ENCODE data around the gene XPO4. TPM values are rescaled to one million over a fixed set of nuclear protein-coding genes. Genes with fewer than 3 reads are reported as not detected.
"Not testable (repeated sequence)": the region's sequence is repeated elsewhere in the genome, so short reads cannot be mapped to it uniquely, and the experiment has no call there.

The XPO4 gene
- total and polyA plus RNA-seq, 4 experiments from 2014 or later, result 5.2 to 27.4 (median 17.3) TPM

- CTCF ChIA-PET (ENCODE audit: partially characterized antibody), result interaction anchor here (0.8 to 0.9 kb wide), 3 partner anchors 12 to 51 kb away, joined by 3 read pairs; no protein-coding TSS in a partner anchor
Observed at GRCh38 chr13:20873348-20873747, 29.2 kb downstream of the XPO4 start.

DNA sequence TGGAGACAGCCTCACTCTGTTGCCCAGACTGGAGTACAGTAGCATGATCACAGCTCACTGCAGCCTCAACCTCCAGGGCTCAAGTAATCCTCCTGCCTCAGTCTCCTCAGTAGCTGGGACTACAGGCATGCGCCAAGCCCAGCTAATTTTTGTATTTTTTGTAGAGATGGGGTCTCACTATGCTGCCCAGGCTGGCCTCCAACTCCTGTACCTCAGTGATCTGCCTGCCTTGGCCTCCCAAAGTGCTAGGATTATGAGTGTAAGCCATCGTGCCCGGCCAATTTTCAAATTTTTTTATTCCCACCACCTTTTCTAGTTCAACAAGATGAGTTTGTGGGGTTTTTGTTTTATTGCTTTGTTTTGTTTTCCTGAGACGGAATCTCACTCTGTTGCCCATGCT is 31.7 kb downstream of the XPO4 start:
- no peaks in the 10 kb centered on the region for H3K36me3 ChIP-seq (ENCODE audit: insufficient read depth, low read length)
- Mint-ChIP-seq H3K4me3 (no peak overlapping the region), H3K27ac (peak overlapping the region in 2 of 7 donors; percentile 48 to 52), H3K9me3 (no peaks in the 10 kb centered on the region), H3K36me3 (peaks cover 9 to 11% of the 10 kb centered on the region in 2 donors), H3K4me1 (peaks cover 22 to 33% (median 26%) of the 10 kb centered on the region in 4 donors), H3K27me3 (no peaks in the 10 kb centered on the region)
- intact Hi-C loops (cut with micrococcal nuclease), result no loop called here
- H3K4me3 ChIP-seq (ENCODE audit: low read length in 2 of 2), result no peak overlapping the region
- H3K4me1 ChIP-seq (ENCODE audit: insufficient read depth, low read length), result no peaks in the 10 kb centered on the region
- CTCF ChIA-PET (ENCODE audit: partially characterized antibody), result interaction anchor here (0.7 to 1.3 kb wide), 2 partner anchors 53 to 322 kb away, joined by 3 to 4 read pairs; no protein-coding TSS in a partner anchor
- DNase-seq, result no peak
- POLR2A ChIA-PET (ENCODE audit: partially characterized antibody), result no interaction called here
- H3K9me3 ChIP-seq (ENCODE audit: control insufficient read depth in 1 of 2, low read length in 2 of 2), result no peaks in the 10 kb centered on the region
- H3K27me3 ChIP-seq (ENCODE audit: insufficient read depth, low read length), result no peaks in the 10 kb centered on the region
- H3K27ac ChIP-seq (ENCODE audit: low read depth, low read length), result no peak overlapping the region

More at GRCh38 chr13:20873348-20873747, 29.2 kb downstream of the XPO4 start:
- H3K27ac Mint-ChIP-seq, result no peak overlapping the region
- DNase-seq, result no peak
- H3K4me3 Mint-ChIP-seq, result no peak overlapping the region
- H3K9me3 Mint-ChIP-seq, result no peaks in the 10 kb centered on the region
- peaks cover 17 to 40% (median 28%) of the 10 kb centered on the region in 4 donors for H3K4me1 Mint-ChIP-seq
- no peak overlapping the region for H3K27ac ChIP-seq (ENCODE audit: low read depth, low read length)
- H3K4me1 ChIP-seq (ENCODE audit: insufficient read depth, low read length), result no peaks in the 10 kb centered on the region
- intact Hi-C loops (cut with micrococcal nuclease), result no loop called here
- no peaks in the 10 kb centered on the region for H3K27me3 Mint-ChIP-seq
- H3K9me3 ChIP-seq (ENCODE audit: control insufficient read depth in 1 of 2, low read length in 2 of 2), result no peaks in the 10 kb centered on the region
- POLR2A ChIA-PET (ENCODE audit: partially characterized antibody), result no interaction called here
- no peaks in the 10 kb centered on the region for H3K27me3 ChIP-seq (ENCODE audit: insufficient read depth, low read length)
- no peaks in the 10 kb centered on the region for H3K36me3 ChIP-seq (ENCODE audit: insufficient read depth, low read length)
- H3K36me3 Mint-ChIP-seq, result peaks cover 8 to 13% of the 10 kb centered on the region in 2 donors
- H3K4me3 ChIP-seq (ENCODE audit: low read length in 2 of 2), result no peak overlapping the region

DNA sequence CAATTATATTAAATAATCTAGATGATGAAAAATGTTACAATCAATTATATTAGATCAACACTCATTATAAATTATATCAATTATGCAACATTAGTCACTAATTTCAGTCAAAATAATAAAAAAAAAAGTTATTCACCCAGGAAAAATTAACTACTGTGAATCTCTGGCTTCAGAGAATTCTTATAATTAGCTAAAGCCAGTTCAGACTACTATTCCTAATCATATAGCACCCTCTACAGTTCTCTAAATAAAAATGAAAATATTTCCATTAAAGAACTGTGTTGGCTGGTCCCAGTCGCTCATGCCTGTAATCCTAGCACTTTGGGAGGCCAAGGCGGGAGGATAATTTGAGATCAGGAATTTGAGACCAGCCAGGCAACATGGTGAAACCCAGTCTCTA is 33.0 kb downstream of the XPO4 start:
- DNase-seq, result no peak
- ChIA-PET POLR2A (ENCODE audit: partially characterized antibody) (no interaction called here), CTCF (ENCODE audit: partially characterized antibody) (interaction anchor here (0.8 kb wide), 1 partner anchor 156 kb away, joined by 3 read pairs; no protein-coding TSS in a partner anchor)
- Mint-ChIP-seq H3K27me3 (no peaks in the 10 kb centered on the region), H3K27ac (no peak overlapping the region), H3K9me3 (no peaks in the 10 kb centered on the region), H3K4me3 (no peak overlapping the region), H3K36me3 (peaks cover 5 to 7% of the 10 kb centered on the region in 2 donors), H3K4me1 (peaks cover 23 to 26% (median 25%) of the 10 kb centered on the region in 4 donors)
- H3K36me3 ChIP-seq (ENCODE audit: insufficient read depth, low read length), result no peaks in the 10 kb centered on the region
- H3K27me3 ChIP-seq (ENCODE audit: insufficient read depth, low read length), result no peaks in the 10 kb centered on the region
- H3K4me1 ChIP-seq (ENCODE audit: insufficient read depth, low read length), result no peaks in the 10 kb centered on the region
- intact Hi-C loops (cut with micrococcal nuclease), result no loop called here
- no peaks in the 10 kb centered on the region for H3K9me3 ChIP-seq (ENCODE audit: control insufficient read depth in 1 of 2, low read length in 2 of 2)
- no peak overlapping the region for H3K27ac ChIP-seq (ENCODE audit: low read depth, low read length)
- no peak overlapping the region for H3K4me3 ChIP-seq (ENCODE audit: low read length in 2 of 2)

DNA sequence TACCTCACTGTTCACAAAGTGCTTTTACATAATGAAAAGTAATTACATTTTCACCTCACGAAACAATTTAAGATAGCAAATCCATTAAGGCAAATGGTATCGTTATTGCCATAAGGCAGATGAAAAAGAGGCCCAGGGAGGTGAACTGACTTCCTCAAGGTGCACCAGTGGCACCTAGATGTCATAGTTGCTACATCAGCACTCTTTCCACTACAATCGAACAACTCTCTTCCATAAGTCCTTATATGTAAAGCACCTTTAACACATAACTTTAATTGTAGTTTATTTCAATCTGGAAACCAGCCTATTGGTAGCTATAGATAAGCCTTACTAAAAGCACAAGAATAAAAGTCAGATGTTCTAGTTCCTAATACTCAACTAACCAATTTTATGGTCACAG is 35.1 kb downstream of the XPO4 start:
- Histone ChIP-seq H3K4me3 (ENCODE audit: low read length in 2 of 2) (no peak overlapping the region), H3K9me3 (ENCODE audit: control insufficient read depth in 1 of 2, low read length in 2 of 2) (no peaks in the 10 kb centered on the region), H3K36me3 (ENCODE audit: insufficient read depth, low read length) (peaks cover 3% of the 10 kb centered on the region), H3K27me3 (ENCODE audit: insufficient read depth, low read length) (no peaks in the 10 kb centered on the region), H3K27ac (ENCODE audit: low read depth, low read length) (no peak overlapping the region), H3K4me1 (ENCODE audit: insufficient read depth, low read length) (no peaks in the 10 kb centered on the region)
- intact Hi-C loops (cut with micrococcal nuclease), result no loop called here
- Mint-ChIP-seq H3K36me3 (peaks cover 6 to 15% of the 10 kb centered on the region in 2 donors), H3K27me3 (no peaks in the 10 kb centered on the region), H3K27ac (peak overlapping the region in 1 of 7 donors; percentile 55), H3K4me3 (no peak overlapping the region), H3K9me3 (no peaks in the 10 kb centered on the region), H3K4me1 (peaks cover 5 to 21% (median 17%) of the 10 kb centered on the region in 4 donors)
- POLR2A ChIA-PET (ENCODE audit: partially characterized antibody), result no interaction called here
- no peak for DNase-seq
- CTCF ChIA-PET (ENCODE audit: partially characterized antibody), result interaction anchor here (1.4 kb wide), 2 partner anchors 30 to 374 kb away, joined by 3 to 5 read pairs; no protein-coding TSS in a partner anchor

DNA sequence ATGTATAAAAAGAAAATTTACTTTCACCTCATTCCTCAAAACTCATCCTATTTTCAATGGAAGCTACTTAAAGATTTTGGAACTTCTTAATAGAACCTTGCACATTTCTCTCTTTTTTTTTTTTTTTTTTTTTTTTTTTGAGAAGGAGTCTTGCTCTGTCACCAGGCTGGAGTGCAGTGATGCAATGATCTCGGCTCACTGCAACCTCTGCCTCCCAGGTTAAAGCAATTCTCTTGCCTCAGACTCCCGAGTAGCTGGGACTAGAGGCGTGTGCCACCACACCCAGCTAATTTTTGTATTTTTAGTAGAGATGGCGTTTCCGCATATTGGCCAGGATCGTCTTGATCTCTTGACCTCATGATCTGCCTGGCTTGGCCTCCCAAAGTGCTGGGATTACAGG is 40.9 kb downstream of the XPO4 start:
- H3K27me3 ChIP-seq (ENCODE audit: insufficient read depth, low read length); intact Hi-C loops (cut with micrococcal nuclease); DNase-seq; H3K9me3 ChIP-seq (ENCODE audit: control insufficient read depth in 1 of 2, low read length in 2 of 2); H3K36me3 ChIP-seq (ENCODE audit: insufficient read depth, low read length); H3K27ac ChIP-seq (ENCODE audit: low read depth, low read length); H3K4me3 Mint-ChIP-seq; H3K27ac Mint-ChIP-seq; H3K27me3 Mint-ChIP-seq; POLR2A ChIA-PET (ENCODE audit: partially characterized antibody); H3K4me1 ChIP-seq (ENCODE audit: insufficient read depth, low read length); H3K4me3 ChIP-seq (ENCODE audit: low read length in 2 of 2); H3K9me3 Mint-ChIP-seq: not testable (repeated sequence)
- peaks cover 16 to 35% of the 10 kb centered on the region in 2 donors for H3K36me3 Mint-ChIP-seq
- CTCF ChIA-PET (ENCODE audit: partially characterized antibody), result interaction anchor here (0.7 to 1.8 kb wide), 4 partner anchors 11 to 158 kb away, joined by 3 to 4 read pairs (median 4); partner anchors contain the start of gene IL17D
- peaks cover 0 to 22% (median 12%) of the 10 kb centered on the region in 4 donors for H3K4me1 Mint-ChIP-seq

GRCh38 chr13:20860844-20861243 is 41.7 kb downstream of the XPO4 start:
- ChIA-PET CTCF (ENCODE audit: partially characterized antibody) (interaction anchor here (0.7 to 1.8 kb wide), 2 partner anchors 12 to 157 kb away, joined by 3 to 4 read pairs; partner anchors contain the start of gene IL17D), POLR2A (ENCODE audit: partially characterized antibody) (no interaction called here)
- H3K4me3 Mint-ChIP-seq, result no peak overlapping the region
- H3K27me3 Mint-ChIP-seq, result no peaks in the 10 kb centered on the region
- Histone ChIP-seq H3K4me1 (ENCODE audit: insufficient read depth, low read length) (no peaks in the 10 kb centered on the region), H3K27me3 (ENCODE audit: insufficient read depth, low read length) (no peaks in the 10 kb centered on the region), H3K27ac (ENCODE audit: low read depth, low read length) (no peak overlapping the region), H3K36me3 (ENCODE audit: insufficient read depth, low read length) (peaks cover 11% of the 10 kb centered on the region), H3K4me3 (ENCODE audit: low read length in 2 of 2) (no peak overlapping the region), H3K9me3 (ENCODE audit: control insufficient read depth in 1 of 2, low read length in 2 of 2) (no peaks in the 10 kb centered on the region)
- H3K36me3 Mint-ChIP-seq, result peaks cover 19 to 40% of the 10 kb centered on the region in 2 donors
- H3K27ac Mint-ChIP-seq, result peak overlapping the region in 1 of 7 donors; percentile 46
- H3K9me3 Mint-ChIP-seq, result no peaks in the 10 kb centered on the region
- peaks cover 0 to 18% (median 11%) of the 10 kb centered on the region in 4 donors for H3K4me1 Mint-ChIP-seq
- DNase-seq, result no peak
- intact Hi-C loops (cut with micrococcal nuclease), result no loop called here

DNA sequence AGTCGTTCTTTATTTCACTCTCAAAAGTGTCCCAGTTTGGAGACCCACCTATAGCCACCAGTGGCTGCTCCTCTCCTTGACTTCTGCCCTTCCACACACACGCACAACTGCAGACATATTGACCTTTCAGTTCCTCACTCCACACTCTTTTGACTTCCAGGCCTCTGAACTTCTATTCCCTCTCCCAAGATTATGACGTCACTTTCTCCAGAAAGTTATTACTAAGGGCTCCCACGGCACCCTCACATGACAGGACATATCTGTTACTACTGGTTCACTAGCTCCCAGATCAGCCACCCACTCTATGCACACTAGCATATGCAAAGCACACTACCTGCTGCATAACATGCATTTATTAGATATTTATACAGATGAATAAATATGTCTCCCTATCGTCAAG is 45.9 kb downstream of the XPO4 start:
- H3K36me3 ChIP-seq (ENCODE audit: insufficient read depth, low read length), result peaks cover 4% of the 10 kb centered on the region
- H3K4me3 ChIP-seq (ENCODE audit: low read length in 2 of 2), result no peak overlapping the region
- H3K4me3 Mint-ChIP-seq, result no peak overlapping the region
- DNase-seq, result no peak
- H3K27me3 ChIP-seq (ENCODE audit: insufficient read depth, low read length), result no peaks in the 10 kb centered on the region
- intact Hi-C loops (cut with micrococcal nuclease), result no loop called here
- H3K9me3 ChIP-seq (ENCODE audit: control insufficient read depth in 1 of 2, low read length in 2 of 2), result no peaks in the 10 kb centered on the region
- ChIA-PET CTCF (ENCODE audit: partially characterized antibody) (no interaction called here), POLR2A (ENCODE audit: partially characterized antibody) (no interaction called here)
- no peaks in the 10 kb centered on the region for H3K27me3 Mint-ChIP-seq
- no peaks in the 10 kb centered on the region for H3K9me3 Mint-ChIP-seq
- peaks cover 21 to 40% of the 10 kb centered on the region in 2 donors for H3K36me3 Mint-ChIP-seq
- H3K27ac Mint-ChIP-seq, result peak overlapping the region in 2 of 7 donors; percentile 0 to 1
- H3K4me1 Mint-ChIP-seq, result peaks cover 2 to 9% (median 4%) of the 10 kb centered on the region in 4 donors
- H3K27ac ChIP-seq (ENCODE audit: low read depth, low read length), result no peak overlapping the region
- H3K4me1 ChIP-seq (ENCODE audit: insufficient read depth, low read length), result no peaks in the 10 kb centered on the region
